Lower lobe of right lung (tissue), 2 donors: ENCODE results near the gene OST4. TPM values are rescaled to one million over a fixed set of nuclear protein-coding genes. Genes with fewer than 3 reads are reported as not detected.

Experiments
- ATAC-seq, 2 donors: fragments of 200-7000 bp; cut with Tn5 transposase; one replicate each; pipeline ENCODE4 v1.9.1; 2020 to 2022; ENCODE audit warnings: mild to moderate bottlenecking in 2 of 2, moderate library complexity in 2 of 2
- DNase-seq: peaks from one replicate; pipeline ENCODE4 v3.0.0-alpha.2; 2020
- H3K27ac ChIP-seq: fragments of 200-600 bp; one replicate; pipeline ENCODE4 v1.8.0; 2022
- H3K27me3 ChIP-seq: fragments of 200-600 bp; one replicate; pipeline ENCODE4 v1.8.0; 2022; ENCODE audit warnings: low read depth
- H3K36me3 ChIP-seq: fragments of 200-600 bp; one replicate; pipeline ENCODE4 v1.8.0; 2022; ENCODE audit warnings: mild to moderate bottlenecking
- H3K4me1 ChIP-seq: fragments of 200-600 bp; one replicate; pipeline ENCODE4 v1.8.0; 2022
- H3K4me3 ChIP-seq: fragments of 200-600 bp; one replicate; pipeline ENCODE4 v1.8.0; 2022; ENCODE audit warnings: mild to moderate bottlenecking
- H3K9me3 ChIP-seq: fragments of 200-600 bp; one replicate; pipeline ENCODE4 v1.8.0; 2022
- CTCF ChIP-seq: fragments of 200-600 bp; IDR thresholded peaks from one replicate; pipeline ENCODE4 v1.8.0; 2022; ENCODE audit warnings: antibody characterized with exemption, mild to moderate bottlenecking
- intact Hi-C: fragments of 100-400 bp; cut with DNase I; formaldehyde crosslinking; loops from one replicate; pipeline ENCODE4 v1.11.0; 2022
- total RNA-seq: library from RNA; stranded (reverse); fragmentation: NEBNext Ultra II Directional; extraction: Animal tissue kit (Norgen Biotek cat#: 25700); gene quantifications from one replicate; pipeline ENCODE4 v1.2.1, GENCODE V29; 2021
- donor health status: DM: no; HTN: yes; CAD: no; lungs with severe emphysema.

OST4 gene
- total RNA-seq, 1 donor from 2014 or later = 243 TPM

GRCh38 chr2:27089111-27089954 lies 17.9 kb upstream of the OST4 start:
- intact Hi-C loops = no loop called here
- no peak overlapping the region for H3K27ac ChIP-seq
- ATAC-seq = no peak
- no peaks in the 10 kb centered on the region for H3K9me3 ChIP-seq
- no peak for TF ChIP-seq CTCF
- H3K4me3 ChIP-seq = no peak overlapping the region
- DNase-seq = no peak
- H3K27me3 ChIP-seq = no peaks in the 10 kb centered on the region
- H3K36me3 ChIP-seq = no peaks in the 10 kb centered on the region
- H3K4me1 ChIP-seq = peaks cover 26% of the 10 kb centered on the region

- no peaks in the 10 kb centered on the region for H3K36me3 ChIP-seq
- DNase-seq (no peak), ATAC-seq (no peak)
- no peaks in the 10 kb centered on the region for H3K27me3 ChIP-seq
- H3K4me1 ChIP-seq = peaks cover 26% of the 10 kb centered on the region
- no peak for TF ChIP-seq CTCF
- no peak overlapping the region for H3K27ac ChIP-seq
- intact Hi-C loops = no loop called here
- no peak overlapping the region for H3K4me3 ChIP-seq
- no peaks in the 10 kb centered on the region for H3K9me3 ChIP-seq
These were observed 17.2 kb upstream of the OST4 start for GRCh38 chr2:27088634-27089033.

- H3K4me3 ChIP-seq = no peak overlapping the region
- H3K27me3 ChIP-seq = no peaks in the 10 kb centered on the region
- H3K27ac ChIP-seq = no peak overlapping the region
- no peaks in the 10 kb centered on the region for H3K9me3 ChIP-seq
- no peaks in the 10 kb centered on the region for H3K36me3 ChIP-seq
- DNase-seq (no peak), ATAC-seq (no peak)
- no peak for TF ChIP-seq CTCF
- intact Hi-C loops = no loop called here
- peaks cover 26% of the 10 kb centered on the region for H3K4me1 ChIP-seq
These were observed 16.5 kb upstream of the OST4 start for GRCh38 chr2:27087823-27088410.

GRCh38 chr2:27086724-27087593 lies 15.5 kb upstream of the OST4 start, which contains the start of gene KHK:
Gene KHK, plus strand, starts transcription at chr2:27086772. Its CDS starts 488 bp downstream, at chr2:27087260.
- intact Hi-C loops = no loop called here
- DNase-seq = peak; percentile 75
- H3K27me3 ChIP-seq = no peaks in the 10 kb centered on the region

More at GRCh38 chr2:27086724-27087593, 15.5 kb upstream of the OST4 start, which contains the start of gene KHK:
- peak within 1 kb of the TSS; percentile 92 for H3K27ac ChIP-seq
- peak; percentile 36 to 54 for ATAC-seq
- TF ChIP-seq CTCF = peak; percentile 38
- H3K4me3 ChIP-seq = peak within 1 kb of the TSS; percentile 73
- no peaks in the 10 kb centered on the region for H3K36me3 ChIP-seq
- H3K4me1 ChIP-seq = peaks cover 32% of the 10 kb centered on the region
- no peaks in the 10 kb centered on the region for H3K9me3 ChIP-seq
